ENCODE results near the gene TP53BP1.

TP53BP1 gene

GRCh38 chr15:43440721-43441281 is 52.2 kb downstream of the TP53BP1 start:
- peak; percentile 63 for TF ChIP-seq CTCF (IDR thresholded peaks at IDR 0.05; ENCODE audit: insufficient read depth, low read depth, low read length, missing control alignments)
- peak; percentile 98 for DNase-seq (ENCODE audit: low read depth)
- no peak overlapping the region for H3K4me3 ChIP-seq (ENCODE audit: low read length)

- no peak for TF ChIP-seq CTCF (IDR thresholded peaks at IDR 0.05; ENCODE audit: insufficient read depth, low read depth, low read length, missing control alignments)
- no peak overlapping the region for H3K4me3 ChIP-seq (ENCODE audit: low read length)
- DNase-seq (ENCODE audit: low read depth): no peak
Observed at GRCh38 chr15:43439268-43439667, 53.7 kb downstream of the TP53BP1 start.

- TF ChIP-seq CTCF (IDR thresholded peaks at IDR 0.05; ENCODE audit: insufficient read depth, low read depth, low read length, missing control alignments): no peak
- H3K4me3 ChIP-seq (ENCODE audit: low read length): no peak overlapping the region
- DNase-seq (ENCODE audit: low read depth): no peak
Observed at GRCh38 chr15:43436395-43436794, 56.6 kb downstream of the TP53BP1 start.

GRCh38 chr15:43434446-43434845 is 58.5 kb downstream of the TP53BP1 start:
- no peak for DNase-seq (ENCODE audit: low read depth)
- no peak overlapping the region for H3K4me3 ChIP-seq (ENCODE audit: low read length)
- no peak for TF ChIP-seq CTCF (IDR thresholded peaks at IDR 0.05; ENCODE audit: insufficient read depth, low read depth, low read length, missing control alignments)

GRCh38 chr15:43433661-43434303 is 59.2 kb downstream of the TP53BP1 start:
- DNase-seq (ENCODE audit: low read depth): no peak
- H3K4me3 ChIP-seq (ENCODE audit: low read length): no peak overlapping the region
- no peak for TF ChIP-seq CTCF (IDR thresholded peaks at IDR 0.05; ENCODE audit: insufficient read depth, low read depth, low read length, missing control alignments)

GRCh38 chr15:43433165-43433564 is 59.8 kb downstream of the TP53BP1 start:
- TF ChIP-seq CTCF (IDR thresholded peaks at IDR 0.05; ENCODE audit: insufficient read depth, low read depth, low read length, missing control alignments): no peak
- DNase-seq (ENCODE audit: low read depth): no peak
- H3K4me3 ChIP-seq (ENCODE audit: low read length): no peak overlapping the region

- DNase-seq (ENCODE audit: low read depth): no peak
- no peak for TF ChIP-seq CTCF (IDR thresholded peaks at IDR 0.05; ENCODE audit: insufficient read depth, low read depth, low read length, missing control alignments)
- no peak overlapping the region for H3K4me3 ChIP-seq (ENCODE audit: low read length)
Observed at GRCh38 chr15:43429687-43430086, 63.3 kb downstream of the TP53BP1 start.
